NCI-H1092 treated with DMSO at 0.1 percent for 48 hours (cell line): ENCODE measurements around the gene DNMT1.
A peak's percentile ranks its signal among the peaks of the same experiment; 100 is the strongest.
"Not testable (repeated sequence)": the region's sequence is repeated elsewhere in the genome, so short reads cannot be mapped to it uniquely, and the experiment has no call there.

Experiments
- DNase-seq: peaks from one replicate; lab custom pipeline; 2025; lab: John Stamatoyannopoulos, UW

Gene DNMT1

DNA sequence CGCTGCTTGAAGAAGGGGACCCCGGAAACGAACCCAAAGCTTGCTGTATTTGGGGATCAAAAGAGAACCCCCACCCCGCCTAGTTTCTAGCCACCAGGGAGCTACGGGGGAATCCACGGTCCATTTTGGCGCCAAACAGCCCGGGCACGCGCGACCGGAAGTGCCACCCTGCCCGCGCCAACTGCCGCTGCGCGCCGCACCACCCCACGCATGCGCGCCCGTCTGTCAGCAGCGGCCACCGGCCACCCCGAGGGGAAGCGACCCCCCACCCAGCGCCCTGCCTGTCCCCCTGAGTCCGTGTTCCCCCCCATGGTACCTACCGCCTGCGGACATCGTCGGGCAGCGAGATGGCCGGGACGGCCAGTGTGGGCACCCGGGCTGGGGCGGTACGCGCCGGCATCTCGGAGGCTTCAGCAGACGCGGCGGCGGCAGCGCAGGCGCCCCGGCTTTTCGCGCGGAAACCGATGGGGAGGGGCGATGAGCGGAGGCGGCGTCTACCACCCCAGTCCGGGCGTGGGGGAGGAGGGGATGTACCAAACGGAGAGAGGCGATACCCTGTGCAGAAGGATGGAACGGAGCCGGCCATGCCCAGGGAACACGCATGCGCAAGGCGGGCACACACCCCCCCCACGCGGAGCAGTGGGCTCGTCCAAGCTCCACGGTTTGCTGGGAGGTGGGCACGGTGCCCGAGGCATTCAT lies at the start of gene DNMT1:
Gene DNMT1 (minus strand): TSS at position 454 of the 699 bp plus-strand sequence. CDS start 54 bp downstream, at position 400.
- peak; percentile 97 for DNase-seq

DNA sequence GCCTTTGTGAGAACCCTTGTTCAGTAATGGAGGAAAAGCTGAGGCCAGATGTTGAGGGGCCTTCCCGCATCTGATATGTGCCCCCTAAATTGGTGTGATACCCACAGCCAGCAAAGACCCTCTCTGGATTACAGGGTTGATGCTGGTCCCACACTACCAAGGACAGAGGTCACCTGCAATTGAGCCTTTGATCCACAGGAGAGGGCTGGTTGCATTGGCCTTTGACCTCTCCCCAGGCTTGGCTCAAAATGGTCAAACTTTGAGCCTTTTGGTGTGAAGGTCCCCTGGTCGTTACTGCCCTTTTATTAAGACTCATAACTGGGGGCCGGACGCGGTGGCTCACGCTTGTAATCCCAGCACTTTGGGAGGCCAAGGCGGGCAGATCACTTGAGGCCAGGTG lies 48.9 kb upstream of the DNMT1 start:
- no peak for DNase-seq

DNA sequence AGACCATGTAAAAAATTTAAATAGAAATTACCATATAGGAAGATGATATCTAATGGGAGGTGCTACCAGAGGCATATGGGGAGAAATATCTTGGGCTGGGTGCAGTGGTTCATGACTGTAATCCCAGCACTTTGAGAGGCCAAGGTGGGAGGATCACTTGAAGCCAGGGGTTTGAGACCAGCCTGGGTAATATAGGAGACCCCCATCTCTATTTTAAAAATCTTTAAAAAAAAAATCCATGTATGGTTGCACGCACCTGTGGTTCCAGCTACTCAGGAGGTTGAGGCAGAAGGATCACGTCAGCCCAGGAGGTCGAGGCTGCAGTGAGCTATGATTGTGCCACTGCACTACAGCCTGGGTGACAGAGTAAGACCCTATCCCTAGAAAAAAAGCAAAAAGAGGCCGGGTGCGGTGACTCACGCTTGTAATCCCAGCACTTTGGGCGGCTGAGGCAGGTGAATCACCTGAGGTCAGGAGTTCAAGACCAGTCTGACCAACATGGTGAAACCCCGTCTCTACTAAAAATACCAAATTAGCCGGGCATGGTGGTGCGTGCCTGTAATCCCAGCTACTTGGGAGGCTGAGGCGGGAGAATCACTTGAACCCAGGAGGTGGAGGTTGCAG lies 47.2 kb upstream of the DNMT1 start:
- not testable (repeated sequence) for DNase-seq

DNA sequence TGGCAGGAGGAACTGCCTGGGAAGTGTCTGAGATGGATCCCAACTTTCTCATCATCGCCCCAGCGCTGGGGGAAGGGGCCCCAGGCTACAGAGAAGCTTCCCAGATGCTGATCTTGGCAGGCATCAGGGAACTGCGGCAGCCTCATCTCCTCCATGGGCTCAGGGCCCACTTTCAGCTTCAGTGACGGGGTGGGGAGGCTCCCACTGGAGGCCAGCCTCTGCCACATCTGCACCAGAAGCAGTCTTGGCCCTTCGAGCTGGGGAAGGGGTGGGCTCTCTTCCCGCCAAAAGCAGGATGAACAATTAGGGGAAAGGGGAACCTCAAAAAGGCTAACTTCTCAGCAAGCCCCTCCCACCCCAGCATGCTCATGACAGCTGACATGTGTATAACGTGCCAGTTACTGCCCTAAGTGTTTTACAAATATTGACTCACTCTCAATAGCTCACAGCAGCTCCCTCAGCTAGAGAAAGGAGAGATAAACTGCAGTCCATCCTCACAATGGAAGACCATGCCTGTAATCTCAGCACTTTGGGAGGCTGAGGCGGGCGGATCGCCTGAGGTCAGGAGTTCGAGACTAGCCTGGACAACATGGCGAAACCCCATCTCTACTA lies 43.5 kb upstream of the DNMT1 start:
- DNase-seq = peak; percentile 97

DNA sequence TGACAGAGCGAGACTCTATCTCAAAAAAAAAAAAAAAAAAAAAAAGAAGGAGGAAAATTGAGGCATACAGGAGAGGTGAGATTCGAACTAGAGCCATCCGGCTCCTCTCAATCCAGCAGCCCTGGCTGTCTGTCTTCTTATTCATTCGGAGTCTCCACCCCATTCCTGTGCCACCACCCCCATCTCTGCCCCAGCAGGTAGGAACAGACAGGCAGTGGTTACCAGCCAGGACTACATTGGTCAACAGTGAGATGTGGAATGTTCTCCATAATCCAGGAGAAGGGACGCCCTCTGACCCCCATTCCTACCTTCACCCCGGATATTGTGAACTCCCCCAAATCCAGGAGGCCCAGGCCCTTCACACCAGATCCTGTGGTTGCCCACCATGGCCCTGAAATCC lies 42.9 kb upstream of the DNMT1 start:
- DNase-seq = peak; percentile 42

DNA sequence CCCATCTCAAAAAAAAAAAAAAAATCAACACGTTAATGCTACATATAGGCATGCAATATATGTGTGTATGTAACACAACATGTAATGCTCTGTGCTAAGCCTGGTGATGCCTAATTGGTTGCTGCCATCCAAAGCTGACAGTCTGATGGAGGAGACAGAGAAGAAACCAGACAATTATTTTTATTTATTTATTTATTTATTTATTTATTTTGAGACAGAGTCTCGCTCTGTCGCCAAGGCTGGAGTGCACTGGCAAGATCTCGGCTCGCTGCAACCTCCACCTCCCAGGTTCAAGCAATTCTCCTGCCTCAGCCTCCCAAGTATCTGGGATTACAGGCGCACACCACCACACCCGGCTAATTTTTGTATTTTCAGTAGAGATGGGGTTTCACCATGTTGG lies 40.7 kb upstream of the DNMT1 start:
- DNase-seq = not testable (repeated sequence)

DNA sequence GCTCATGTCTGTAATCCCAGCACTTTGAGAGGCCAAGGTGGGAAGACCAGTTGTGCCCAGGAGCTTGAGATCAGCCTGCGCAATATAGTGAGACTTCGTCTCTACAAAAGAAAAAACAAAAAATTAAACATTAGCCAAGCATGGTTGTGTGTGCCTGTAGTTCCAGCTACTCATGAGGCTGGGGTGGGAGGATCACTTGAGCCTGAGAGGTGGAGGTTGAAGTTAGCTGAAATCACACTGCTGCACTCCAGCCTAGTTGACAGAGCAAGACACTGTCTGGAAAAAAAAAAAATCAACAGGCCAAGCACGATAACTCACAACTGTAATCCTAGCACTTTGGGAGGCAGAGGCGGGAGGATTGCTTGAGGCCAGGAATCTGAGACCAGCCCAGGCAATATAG lies 40.2 kb upstream of the DNMT1 start:
- no peak for DNase-seq

DNA sequence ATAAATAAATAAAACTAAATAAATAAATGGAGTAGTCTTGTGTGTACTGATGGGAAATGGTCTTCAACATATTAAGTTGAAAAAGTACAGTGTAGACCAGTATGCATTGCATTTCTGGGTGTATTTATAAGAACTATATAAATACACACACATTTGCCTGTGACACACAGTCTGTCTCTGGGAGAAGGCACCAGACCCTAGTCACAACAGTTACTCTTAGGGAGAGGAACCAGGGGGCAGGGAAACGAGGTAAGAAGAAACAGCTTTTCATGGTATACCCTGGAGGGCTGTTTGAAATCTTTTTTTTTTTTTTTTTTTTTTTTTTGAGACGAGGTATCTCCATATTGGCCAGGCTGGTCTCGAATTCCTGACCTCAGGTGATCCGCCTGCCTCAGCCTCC lies 39.2 kb upstream of the DNMT1 start:
- DNase-seq = no peak

DNA sequence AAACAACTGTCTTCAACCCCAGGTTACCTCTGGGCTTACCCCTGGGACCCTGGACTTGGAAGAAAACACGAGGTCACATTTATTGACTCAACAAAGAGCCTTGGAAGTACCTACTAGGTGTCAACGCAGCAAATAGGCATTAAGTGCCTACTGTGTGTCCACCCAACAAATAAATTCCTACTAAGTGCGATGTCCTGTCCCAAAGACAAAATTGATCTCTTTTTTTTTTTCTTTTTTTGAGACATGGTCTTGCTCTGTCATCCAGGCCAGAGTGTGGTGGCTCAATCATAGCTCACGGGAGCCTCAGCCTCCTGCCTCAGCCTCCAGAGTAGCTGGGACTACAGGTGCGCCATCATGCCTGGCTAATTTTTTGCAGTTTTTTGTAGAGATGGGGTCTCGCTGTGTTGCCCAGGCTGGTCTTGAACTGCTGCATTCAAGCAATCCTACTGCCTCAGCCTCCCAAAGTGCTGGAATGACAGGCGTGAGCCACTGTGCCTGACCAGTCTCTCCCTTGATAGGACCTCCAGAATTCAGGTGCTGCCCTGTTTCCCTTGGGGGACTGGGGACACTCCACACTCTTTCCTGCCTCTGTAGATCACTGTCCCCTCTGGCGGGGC lies 37.0 kb upstream of the DNMT1 start:
- no peak for DNase-seq

DNA sequence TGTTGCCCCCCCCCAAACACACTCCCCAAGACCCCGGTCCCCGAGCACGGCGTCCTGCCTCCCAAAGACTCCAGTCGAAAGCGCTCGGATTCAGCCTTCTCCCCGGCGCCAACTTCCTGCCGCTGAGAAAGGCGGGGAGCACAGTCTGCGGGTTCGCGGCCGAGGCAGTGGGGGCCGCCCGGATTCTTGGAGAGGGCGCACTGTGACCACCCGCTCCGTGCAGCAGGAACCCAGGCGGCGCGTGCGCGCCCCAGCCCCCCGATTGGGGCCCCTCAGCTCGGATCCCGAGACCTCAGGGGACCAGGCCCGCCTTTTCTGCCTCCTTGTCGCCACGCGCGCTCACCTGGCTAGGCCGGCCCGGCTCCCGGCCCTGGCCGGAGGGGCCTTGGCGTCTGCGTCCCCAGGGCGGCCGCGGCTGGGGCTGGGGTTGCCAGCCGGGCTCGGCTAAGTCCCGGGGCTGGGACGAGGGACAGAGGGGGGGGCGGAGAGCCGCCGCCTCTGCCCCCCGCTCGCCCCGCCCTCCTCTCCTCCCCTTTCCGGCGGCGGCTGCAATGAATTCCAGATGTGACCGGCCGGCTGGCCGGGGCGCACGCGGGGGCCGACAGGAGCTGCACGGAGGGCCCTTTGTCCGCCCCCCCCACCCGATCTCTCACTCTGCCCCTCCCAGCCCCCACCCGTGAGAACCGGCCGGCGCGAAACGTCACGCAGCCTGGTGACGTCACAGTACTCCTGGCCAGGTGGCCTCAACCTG lies 36.3 kb upstream of the DNMT1 start, which contains the start of gene S1PR2:
Gene S1PR2 (minus strand): TSS at position 471 of the 751 bp plus-strand sequence. CDS start 6,426 bp downstream, outside the sequence.
- peak; percentile 72 for DNase-seq

DNA sequence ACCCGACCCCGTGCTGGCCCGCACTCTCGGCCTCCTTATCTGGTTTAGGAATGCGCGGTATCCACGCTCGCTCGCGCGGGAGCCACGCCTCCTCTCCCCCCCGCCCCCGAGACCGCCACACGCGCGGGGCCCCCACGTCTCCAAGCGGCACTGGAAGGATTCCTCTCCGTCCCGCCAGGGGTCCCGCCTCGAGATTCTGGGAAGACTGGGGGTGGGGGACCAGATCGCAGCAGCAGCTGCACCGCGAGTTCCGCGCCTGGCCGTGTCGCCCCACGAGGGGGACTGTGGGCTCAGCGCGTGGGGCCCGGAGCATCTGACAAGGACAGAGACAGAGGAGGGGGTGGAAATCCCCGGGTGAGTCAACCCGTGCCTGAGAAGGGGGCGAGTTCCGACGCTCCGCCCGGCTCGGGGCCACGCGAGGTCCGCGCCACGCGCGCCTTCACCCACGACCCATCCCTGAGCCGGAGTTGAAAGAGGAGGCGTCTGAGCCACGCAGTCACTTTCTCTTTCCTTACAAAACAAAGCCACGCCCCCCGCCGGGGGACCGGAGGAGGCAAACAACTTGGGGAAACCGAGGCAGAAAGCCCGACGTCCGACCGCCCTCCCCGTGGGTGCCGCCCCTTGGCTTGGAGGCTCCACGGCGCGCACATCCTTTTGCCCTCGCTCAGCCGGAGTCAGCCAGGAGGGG lies 35.6 kb upstream of the DNMT1 start:
- no peak for DNase-seq

DNA sequence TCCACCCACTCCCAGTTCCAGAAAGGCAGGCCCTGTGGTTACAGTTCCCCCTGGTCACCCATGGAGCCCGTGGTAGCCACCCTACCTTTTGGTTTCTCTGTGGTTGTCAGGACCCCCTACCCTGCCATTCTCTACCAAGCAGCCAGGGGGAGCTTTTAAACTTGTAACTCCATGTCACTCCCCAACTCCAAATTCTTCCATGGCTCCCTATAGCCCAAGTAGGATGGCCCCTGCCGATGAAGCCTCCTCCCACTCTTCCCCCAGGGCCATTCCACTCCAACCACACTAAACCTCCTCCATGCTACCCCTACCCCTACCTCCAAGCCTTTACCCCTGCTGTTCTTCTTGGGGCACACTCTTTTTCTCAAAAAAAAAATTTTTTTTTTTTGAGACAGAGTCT lies 34.2 kb upstream of the DNMT1 start:
- DNase-seq = peak; percentile 35

DNA sequence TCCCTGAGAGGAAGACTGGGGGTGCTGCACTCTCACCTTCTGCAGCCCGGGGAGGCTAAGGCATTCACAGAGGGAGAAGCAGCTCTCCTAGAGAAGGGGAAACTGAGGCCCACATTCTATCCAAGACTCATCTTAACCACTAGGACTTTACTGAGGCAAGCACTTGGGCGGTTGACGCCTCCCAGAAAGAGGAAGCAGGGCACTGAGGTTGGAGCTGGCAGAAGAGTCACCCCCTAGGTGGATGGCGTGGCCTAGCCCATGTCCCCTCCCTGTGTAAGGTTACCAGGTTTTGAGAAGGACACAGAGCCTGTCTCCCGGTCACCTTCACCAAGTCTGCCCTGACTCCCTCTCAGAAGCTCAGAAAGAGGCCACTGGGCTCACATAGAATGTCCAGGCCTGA lies 33.6 kb upstream of the DNMT1 start:
- no peak for DNase-seq

DNA sequence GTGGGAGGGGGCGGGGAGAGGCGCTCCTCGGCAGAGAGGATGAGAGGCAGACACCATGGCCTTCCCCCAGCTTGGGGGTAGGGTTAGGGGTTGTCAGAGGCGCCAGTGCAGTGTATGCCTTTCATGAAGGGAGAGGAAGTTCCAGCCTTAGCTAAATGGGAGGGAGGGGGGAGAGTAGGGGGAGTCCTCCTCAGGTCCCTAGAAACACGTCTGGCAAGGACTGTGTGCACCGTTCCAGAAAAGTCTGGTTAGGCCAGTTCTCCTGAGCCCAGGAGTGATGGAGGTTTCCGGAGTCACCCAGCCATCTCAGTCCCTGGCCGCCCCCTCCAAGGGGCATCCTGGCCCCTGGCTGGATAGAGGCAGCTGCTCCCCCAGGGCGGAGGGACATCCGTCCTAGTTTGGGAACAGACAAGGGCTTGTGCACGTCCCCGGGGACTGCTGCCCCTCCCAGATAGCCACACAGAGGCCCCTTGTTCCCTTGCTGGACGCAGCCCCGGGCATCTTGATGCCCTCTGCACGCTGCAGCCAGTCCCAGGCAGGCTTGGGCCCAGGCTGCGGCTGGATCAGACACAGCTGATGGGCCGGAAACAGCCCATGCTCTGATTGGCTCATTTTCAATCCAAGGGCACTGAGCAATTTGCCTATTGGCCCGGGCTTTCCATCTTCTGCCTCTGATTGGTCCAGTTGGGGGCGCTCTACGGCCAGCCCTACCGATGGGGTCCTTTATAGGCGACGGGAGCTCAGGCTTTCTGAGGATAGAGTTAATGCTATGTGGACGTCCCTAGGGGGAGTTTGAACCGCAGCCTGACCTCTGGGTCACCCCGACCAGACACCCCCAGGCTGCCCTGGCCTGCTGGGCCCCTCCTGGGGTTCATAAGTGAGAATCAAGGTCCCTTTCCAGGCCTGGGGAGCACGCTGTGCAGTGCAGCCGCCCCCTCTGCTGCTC lies 32.5 kb upstream of the DNMT1 start:
- DNase-seq = no peak

DNA sequence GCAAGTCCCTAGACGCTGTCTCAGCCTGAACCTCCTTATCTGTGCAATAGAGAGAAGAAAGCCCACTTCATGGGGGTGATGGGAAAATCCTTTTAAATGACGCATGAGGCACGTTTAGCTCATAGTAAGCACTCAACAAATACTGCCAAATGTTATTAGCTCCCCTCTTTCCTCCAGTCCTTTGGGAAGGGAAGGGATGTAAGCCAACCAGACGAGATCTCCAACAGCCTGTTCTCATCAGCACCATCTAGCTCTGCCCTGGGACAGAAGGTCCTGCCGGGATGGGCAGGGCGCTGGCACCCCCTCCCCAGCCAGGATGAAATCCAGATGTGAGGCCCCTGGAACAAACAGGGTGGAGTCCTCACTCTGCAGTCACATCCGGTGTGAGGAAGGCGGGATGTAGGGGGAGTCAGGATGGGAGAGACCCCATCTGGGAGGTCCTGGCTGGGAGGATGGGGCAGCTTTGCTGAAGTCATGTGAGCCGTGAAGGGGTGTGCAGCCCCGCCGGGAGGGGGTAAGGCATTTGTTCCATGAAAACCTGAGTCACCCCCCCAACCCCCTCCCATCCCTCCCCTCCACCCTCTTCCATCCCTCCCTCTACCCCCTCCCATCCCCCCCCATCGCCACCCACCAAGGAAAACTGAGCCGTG lies 31.7 kb upstream of the DNMT1 start:
- DNase-seq = no peak

DNA sequence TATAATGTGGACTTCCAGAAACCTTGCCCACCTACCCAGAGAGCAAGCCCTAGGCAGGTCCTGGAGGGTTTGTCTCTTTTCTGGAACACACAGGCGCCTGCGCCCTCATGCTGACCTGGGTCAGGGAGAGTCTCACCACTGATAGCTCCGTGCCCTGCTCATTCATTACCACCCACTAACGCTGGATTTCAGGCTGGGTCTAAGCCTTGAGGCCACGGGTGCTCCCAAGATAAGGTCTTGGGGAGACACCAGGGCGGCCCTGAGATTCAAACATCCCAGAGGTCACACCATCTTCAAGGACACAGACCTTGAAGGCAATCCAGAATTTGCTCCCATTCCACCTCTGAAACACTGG lies 31.2 kb upstream of the DNMT1 start:
- no peak for DNase-seq

DNA sequence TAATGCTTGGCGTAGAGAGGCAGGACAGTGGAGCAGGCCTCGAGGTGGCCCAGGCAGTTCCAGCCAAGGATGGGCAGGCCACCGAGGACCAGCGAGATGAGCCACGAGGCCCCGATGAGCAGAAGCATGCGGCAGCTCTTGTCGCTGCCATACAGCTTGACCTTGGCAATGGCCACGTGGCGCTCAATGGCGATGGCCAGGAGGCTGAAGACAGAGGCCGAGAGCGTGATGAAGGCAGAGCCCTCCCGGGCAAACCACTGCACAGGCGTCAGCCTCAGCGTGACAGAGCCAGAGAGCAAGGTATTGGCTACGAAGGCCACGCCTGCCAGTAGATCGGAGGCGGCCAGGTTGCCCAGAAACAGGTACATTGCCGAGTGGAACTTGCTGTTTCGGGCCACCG lies 29.6 kb upstream of the DNMT1 start:
- no peak for DNase-seq

DNA sequence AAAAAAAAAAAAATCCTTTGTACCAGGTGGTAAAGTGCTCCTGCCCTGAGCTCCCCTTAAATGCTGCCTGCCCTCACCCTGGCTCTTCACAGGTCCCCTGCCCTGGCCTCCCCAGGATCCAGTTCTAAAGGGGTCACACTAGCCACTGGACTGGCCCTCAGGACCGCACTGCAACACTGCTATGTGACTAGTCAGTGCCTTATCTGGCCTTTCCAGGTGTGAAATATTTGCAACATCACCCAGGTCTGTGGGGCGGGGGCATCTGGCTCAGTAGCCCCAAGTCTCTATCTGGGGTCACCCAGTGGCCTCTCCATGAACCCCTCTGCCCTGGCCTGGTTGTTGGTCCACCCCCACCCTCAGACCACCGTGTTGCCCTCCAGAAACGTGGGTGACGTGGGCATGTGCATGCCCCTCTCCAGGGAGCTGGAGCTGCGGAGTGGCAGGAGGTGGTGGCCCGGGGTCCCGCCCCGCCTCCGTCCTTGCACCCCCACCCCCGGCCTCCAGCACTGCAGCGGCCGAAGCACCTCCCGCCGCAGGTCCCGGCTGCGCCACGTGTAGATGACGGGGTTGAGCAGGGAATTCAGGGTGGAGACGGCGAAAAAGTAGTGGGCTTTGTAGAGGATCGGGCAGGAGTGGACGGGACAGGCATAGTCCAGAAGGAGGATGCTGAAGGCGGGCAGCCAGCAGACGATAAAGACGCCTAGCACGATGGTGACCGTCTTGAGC lies 28.9 kb upstream of the DNMT1 start:
- DNase-seq = no peak

DNA sequence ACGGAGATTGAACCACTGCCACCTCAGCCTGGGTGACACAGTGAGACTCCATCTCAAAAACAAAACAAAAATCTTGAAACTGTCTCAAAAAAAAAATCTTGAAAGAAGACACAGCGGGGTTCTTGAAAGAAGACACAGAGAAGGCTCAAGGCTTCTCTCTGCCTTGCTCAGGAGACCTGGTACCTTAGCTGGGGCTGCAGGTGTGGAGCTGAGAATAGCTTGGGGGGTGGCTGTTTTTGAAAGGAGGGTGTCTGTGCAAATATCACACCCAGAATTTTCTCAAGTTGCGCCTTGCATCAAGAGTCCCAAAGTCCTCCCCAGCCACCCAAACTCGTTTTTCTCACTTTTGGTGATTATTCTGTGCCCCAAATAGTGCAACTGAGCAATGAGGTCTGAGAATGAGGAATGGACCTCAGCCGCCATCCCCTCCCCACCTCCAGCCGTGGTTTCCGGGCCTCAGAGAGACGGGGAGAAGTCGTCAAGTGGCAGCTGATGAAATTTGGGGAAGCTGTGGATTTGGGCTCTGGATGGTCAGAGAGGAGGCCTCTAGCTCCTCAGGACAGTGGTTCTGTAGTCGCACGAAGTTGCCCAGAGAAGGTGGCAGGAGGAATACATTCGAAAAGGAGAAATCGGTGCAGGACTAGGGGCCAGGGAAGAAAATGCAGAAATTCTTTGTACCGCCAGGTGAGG lies 27.6 kb upstream of the DNMT1 start:
- no peak for DNase-seq
